HepG2 (cell line): ENCODE data around the gene SYTL3. TPM values are rescaled to one million over a fixed set of nuclear protein-coding genes. Genes with fewer than 3 reads are reported as not detected.

Source experiments
- ATAC-seq: fragments of 200-7000 bp; cut with Tn5 transposase; 3 replicates; pipeline ENCODE4 v1.9.1; 2020; ENCODE audit warnings: mild to moderate bottlenecking, moderate library complexity
- BruUV-seq: library from RNA; stranded (reverse); fragments of 400-500 nt; replicated peaks from 2 replicates; lab custom pipeline; 2021; lab: Mats Ljungman, UMichigan
- CTCF ChIA-PET: fragments of 300-600 bp; formaldehyde crosslinking; extraction: SDS; loops from one replicate; lab custom pipeline; 2021; ENCODE audit warnings: low total read pairs, inconsistent platforms, low intra/inter-chr PET ratio; lab: Yijun Ruan, JAX
- POLR2A ChIA-PET: fragments of 350-600 bp; sonication (Branson Sonifier 250); formaldehyde crosslinking; loops from one replicate; lab custom pipeline; 2020; ENCODE audit warnings: antibody characterized with exemption, inconsistent platforms; lab: Yijun Ruan, JAX
- DNase-seq: peaks from one replicate; pipeline ENCODE4 v3.0.0-alpha.2; 2015; ENCODE audit warnings: low spot score
- FAIRE-seq: peaks from 3 replicates; lab custom pipeline; 2011; peaks lifted over from hg19 to GRCh38; lab: Jason Lieb, UNC
- H2AFZ ChIP-seq: one replicate; pipeline ENCODE4 v1.6.1; 2011; ENCODE audit warnings: low read length, inconsistent platforms
- H3K27ac ChIP-seq: fragments of 300-600 bp; 3 replicates; pipeline ENCODE4 v1.8.0; 2011; ENCODE audit warnings: mixed run types, mild to moderate bottlenecking, mixed read lengths, low read length, inconsistent platforms; ENCODE audit not compliant: insufficient read depth; ENCODE audit errors: extremely low read length
- H3K27me3 ChIP-seq, 2 experiments: fragments of 200-600 bp in 1 of 2; 2 replicates in 1 of 2; 3 replicates in 1 of 2; pipeline versions ENCODE4 v1.6.0 to v1.8.0; 2011; ENCODE audit warnings: low read length in 2 of 2, mild to moderate bottlenecking in 2 of 2, moderate library complexity in 2 of 2, inconsistent platforms in 1 of 2; ENCODE audit not compliant: insufficient read depth in 2 of 2, control insufficient read depth in 1 of 2
- H3K36me3 ChIP-seq, 2 experiments: fragments of 200-600 bp in 1 of 2; replicated peaks in 1 of 2; 2 replicates in 1 of 2; 3 replicates in 1 of 2; pipeline versions ENCODE4 v1.5.1 to v1.8.0; 2011; ENCODE audit warnings: low read length in 2 of 2, inconsistent platforms in 1 of 2; ENCODE audit not compliant: insufficient read depth in 2 of 2, control insufficient read depth in 1 of 2
- H3K4me1 ChIP-seq: 2 replicates; pipeline ENCODE4 v1.5.1; 2012; ENCODE audit warnings: low read length, inconsistent platforms; ENCODE audit not compliant: insufficient read depth
- H3K4me2 ChIP-seq: 2 replicates; pipeline ENCODE4 v1.6.0; 2011; ENCODE audit warnings: low read depth, low read length, inconsistent platforms
- H3K4me3 ChIP-seq, 3 experiments: fragments of 200-600 bp in 1 of 3; sonication (generic), shearing (Covaris generic) in 1 of 3; replicated peaks in 1 of 3; 2 replicates each; pipeline ENCODE4 v1.5.1; 2011 to 2016; ENCODE audit warnings: low read length in 3 of 3, inconsistent platforms in 2 of 3, low read depth in 2 of 3, mild to moderate bottlenecking in 2 of 3, control low read depth in 1 of 3, mixed read lengths in 1 of 3; ENCODE audit not compliant: insufficient read depth in 1 of 3
- H3K79me2 ChIP-seq: one replicate; pipeline ENCODE4 v1.6.1; 2011; ENCODE audit warnings: low read length, inconsistent platforms; ENCODE audit not compliant: insufficient read depth
- H3K9ac ChIP-seq: 2 replicates; pipeline ENCODE4 v1.6.0; 2011; ENCODE audit warnings: mild to moderate bottlenecking, low read depth, low read length, inconsistent platforms; ENCODE audit not compliant: insufficient read depth
- H3K9me3 ChIP-seq: 2 replicates; pipeline ENCODE4 v1.5.1; 2012; ENCODE audit warnings: mild to moderate bottlenecking, low read length
- H4K20me1 ChIP-seq: 2 replicates; pipeline ENCODE4 v1.6.0; 2011; ENCODE audit warnings: inconsistent platforms, mild to moderate bottlenecking, low read length, moderate library complexity; ENCODE audit not compliant: insufficient read depth
- FUBP1 ChIP-seq: sonication (generic); formaldehyde crosslinking; IDR thresholded peaks from 2 replicates; pipeline ENCODE4 v1.5.1; 2020; ENCODE audit warnings: missing genetic modification reagents, mild to moderate bottlenecking, borderline replicate concordance
- ZNF124 ChIP-seq: sonication (generic); formaldehyde crosslinking; IDR thresholded peaks from 2 replicates; pipeline ENCODE4 v1.4.0; 2020; ENCODE audit warnings: missing genetic modification reagents
- ZNF567 ChIP-seq: sonication (generic); formaldehyde crosslinking; IDR thresholded peaks from 2 replicates; pipeline ENCODE4 v1.8.1; 2023; ENCODE audit warnings: mild to moderate bottlenecking, missing genetic modification reagents, borderline replicate concordance
- ZNF687 ChIP-seq: sonication (generic); formaldehyde crosslinking; IDR thresholded peaks from 2 replicates; pipeline ENCODE4 v1.5.1; 2020; ENCODE audit warnings: mild to moderate bottlenecking, missing genetic modification reagents, moderate library complexity
- WGBS: methylation state at CpG from one replicate; pipeline ENCODE4 v1.1.6; 2017; ENCODE audit warnings: low lambda C conversion rate; 5-methylcytosine and 5-hydroxymethylcytosine counted together
- in situ Hi-C: cut with HindIII; loops from 2 replicates; pipeline ENCODE4 v1.10.0; 2017; ENCODE audit warnings: low pct_unique_long_range_greater_than_20kb; ENCODE audit not compliant: extremely low pct_ligation_motif_present
- intact Hi-C: fragments of 100-400 bp; cut with micrococcal nuclease; formaldehyde crosslinking; loops from one replicate; pipeline ENCODE4 v1.10.0; 2022; ENCODE audit not compliant: unreplicated experiment
- polyA plus RNA-seq, 8 experiments: library from polyadenylated mRNA; depleted of rRNA in 3 of 8; stranded (reverse) in 7 of 8; unstranded in 1 of 8; fragments of >200 nt; fragmentation: Illumina TruSeq in 4 of 8; extraction: Trizol in 4 of 8; gene quantifications; 2 replicates each; pipeline versions ENCODE4 v1.2.1 to v1.2.3, GENCODE V29; 2011 to 2016; ENCODE audit warnings: low read depth in 4 of 8, missing spikeins in 1 of 8, mixed read lengths in 1 of 8; ENCODE audit not compliant: insufficient read depth in 1 of 8
- total RNA-seq, 5 experiments: library from RNA; depleted of rRNA; stranded (reverse); fragments of >200 nt; fragmentation: Illumina TruSeq; extraction: Trizol; gene quantifications; 2 replicates each; pipeline ENCODE4 v1.2.3, GENCODE V29; 2016; ENCODE audit warnings: low read depth in 1 of 5

The SYTL3 gene
- total and polyA plus RNA-seq, 2 of the 13 experiments (the other 11 are each of a cell fraction or from before 2014, with no cell fraction given) = 0.11 to 0.28 TPM

- TF ChIP-seq ZNF687 = peak; percentile 55
These were observed 105.8 kb downstream of the SYTL3 start (continued) for GRCh38 chr6:158755636-158756035.

GRCh38 chr6:158756126-158756525, 106.3 kb downstream of the SYTL3 start:
- POLR2A ChIA-PET = no interaction called here
- in situ Hi-C loops (no loop called here), intact Hi-C loops (no loop called here)
- Histone ChIP-seq H3K9me3 (no peaks in the 10 kb centered on the region), H3K4me2 (no peak overlapping the region; the same call in 1 of the 2 replicates), H3K27ac (no peak overlapping the region), H2AFZ (no peak overlapping the region), H3K9ac (no peak overlapping the region), H3K27me3 (peaks cover 1 to 35% of the 10 kb centered on the region in 2 experiments; a peak in 4 of 5 replicates)
- no peak for DNase-seq
- ATAC-seq = no peak
- WGBS = 34% methylated on average over 9 of the region's 9 CpGs
- no TSS peak for BruUV-seq
- TF ChIP-seq FUBP1 (CRISPR knock-in tag) = no peak
- TF ChIP-seq ZNF567 (CRISPR knock-in tag) = 0 out of 2 replicates have a peak, but pooled peaks have one; percentile 3
- TF ChIP-seq ZNF124 (CRISPR knock-in tag) = no peak
- TF ChIP-seq, all 625 proteins: peak for 1
- H3K79me2 ChIP-seq = no peaks in the 10 kb centered on the region
- no peaks in the 10 kb centered on the region for H4K20me1 ChIP-seq
- peaks cover 28% of the 10 kb centered on the region for H3K4me1 ChIP-seq
- CTCF ChIA-PET = no interaction called here
- no peaks in the 10 kb centered on the region for H3K36me3 ChIP-seq
- no peak overlapping the region for H3K4me3 ChIP-seq
- no peak for FAIRE-seq
